Endothelial cell of umbilical vein (primary cell): Measurements from ENCODE around the gene NPY1R. TPM values are rescaled to one million over a fixed set of nuclear protein-coding genes. Genes with fewer than 3 reads are reported as not detected.

Experiments used
- BruUV-seq: library from RNA; stranded (reverse); fragments of 400-500 nt; replicated peaks from 2 replicates; lab custom pipeline; 2021; lab: Mats Ljungman, UMichigan
- CTCF ChIA-PET: fragments of 300-600, 350-600 bp; sonication (Branson Sonifier 250); formaldehyde crosslinking; loops from one replicate; lab custom pipeline; 2021; ENCODE audit warnings: antibody characterized with exemption, inconsistent platforms; lab: Charles Lee
- POLR2A ChIA-PET: fragments of 300-600, 350-600 bp; sonication (Branson Sonifier 250); formaldehyde crosslinking; loops from one replicate; lab custom pipeline; 2021; ENCODE audit warnings: antibody characterized with exemption, inconsistent platforms; lab: Charles Lee
- DNase-seq: peaks from one replicate; pipeline ENCODE4 v3.0.0-alpha.2; 2011; ENCODE audit warnings: low read depth, low spot score
- FAIRE-seq: peaks from 2 replicates; lab custom pipeline; 2011; peaks lifted over from hg19 to GRCh38; lab: Jason Lieb, UNC
- H2AFZ ChIP-seq: 2 replicates; pipeline ENCODE4 v1.6.0; 2012; ENCODE audit warnings: low read depth, low read length, control low read depth, inconsistent platforms
- H3K27ac ChIP-seq: 2 replicates; pipeline ENCODE4 v1.5.1; 2011; ENCODE audit warnings: low read depth, mild to moderate bottlenecking, control low read depth, low read length, moderate library complexity; ENCODE audit not compliant: insufficient read depth
- H3K27me3 ChIP-seq, 2 experiments: 2 replicates each; pipeline versions ENCODE4 v1.6.0 to v1.6.1; 2011; ENCODE audit warnings: low read length in 2 of 2, mixed read lengths in 1 of 2; ENCODE audit not compliant: control insufficient read depth in 2 of 2, insufficient read depth in 2 of 2
- H3K36me3 ChIP-seq, 2 experiments: 2 replicates in 1 of 2; 3 replicates in 1 of 2; pipeline ENCODE4 v1.5.1; 2011; ENCODE audit warnings: low read length in 2 of 2, mild to moderate bottlenecking in 1 of 2, moderate library complexity in 1 of 2; ENCODE audit not compliant: control insufficient read depth in 2 of 2, insufficient read depth in 2 of 2; ENCODE audit errors: extremely low read depth in 1 of 2
- H3K4me1 ChIP-seq: 3 replicates; pipeline ENCODE4 v1.5.1; 2011; ENCODE audit warnings: mild to moderate bottlenecking, low read length; ENCODE audit not compliant: control insufficient read depth, insufficient read depth; ENCODE audit errors: extremely low read depth
- H3K4me2 ChIP-seq: 2 replicates; pipeline ENCODE4 v1.6.1; 2011; ENCODE audit warnings: low read length, control low read depth, mixed read lengths; ENCODE audit not compliant: insufficient read depth
- H3K4me3 ChIP-seq, 3 experiments: fragments of 200-600 bp in 1 of 3; sonication (generic), shearing (Covaris generic) in 1 of 3; replicated peaks in 1 of 3; 2 replicates each; pipeline ENCODE4 v1.5.1; 2011 to 2016; ENCODE audit warnings: control low read depth in 3 of 3, low read length in 3 of 3, mild to moderate bottlenecking in 2 of 3, inconsistent platforms in 1 of 3, low read depth in 1 of 3, moderate library complexity in 1 of 3; ENCODE audit not compliant: insufficient read depth in 1 of 3
- H3K79me2 ChIP-seq: 2 replicates; pipeline ENCODE4 v1.6.0; 2012; ENCODE audit warnings: low read length, inconsistent platforms; ENCODE audit not compliant: control insufficient read depth, insufficient read depth
- H3K9ac ChIP-seq: replicated peaks from 2 replicates; pipeline ENCODE3; 2011; ENCODE audit warnings: low read length, control low read depth; ENCODE audit not compliant: insufficient read depth; ENCODE audit errors: extremely low read depth
- H3K9me1 ChIP-seq: replicated peaks from 3 replicates; pipeline ENCODE4 v1.6.0; 2011; ENCODE audit warnings: mild to moderate bottlenecking, low read length; ENCODE audit not compliant: control insufficient read depth, insufficient read depth; ENCODE audit errors: extremely low read depth
- H3K9me3 ChIP-seq: replicated peaks from 2 replicates; pipeline ENCODE4 v1.5.1; 2012; ENCODE audit warnings: low read length, inconsistent platforms; ENCODE audit not compliant: control insufficient read depth, insufficient read depth
- H4K20me1 ChIP-seq: replicated peaks from 2 replicates; pipeline ENCODE3; 2011; ENCODE audit warnings: mild to moderate bottlenecking, low read length; ENCODE audit not compliant: control insufficient read depth, insufficient read depth; ENCODE audit errors: extremely low read depth
- EZH2 ChIP-seq: IDR thresholded peaks from 2 replicates; pipeline ENCODE4 v1.6.1; 2012; ENCODE audit warnings: borderline replicate concordance, low read depth, mild to moderate bottlenecking, moderate library complexity, low read length, inconsistent platforms; ENCODE audit not compliant: severe bottlenecking
- FOS ChIP-seq: IDR thresholded peaks from 2 replicates; pipeline ENCODE4 v1.6.1; 2011; ENCODE audit warnings: mild to moderate bottlenecking, low read length, moderate library complexity, borderline replicate concordance; ENCODE audit not compliant: insufficient read depth
- GATA2 ChIP-seq: IDR thresholded peaks from 2 replicates; pipeline ENCODE4 v1.7.0; 2011; ENCODE audit warnings: low read depth, mild to moderate bottlenecking, moderate library complexity, mixed read lengths, low read length; ENCODE audit not compliant: insufficient read length, insufficient read depth
- JUN ChIP-seq: IDR thresholded peaks from 2 replicates; pipeline ENCODE4 v1.6.1; 2011; ENCODE audit warnings: borderline replicate concordance, low read depth; ENCODE audit not compliant: insufficient read length, insufficient read depth
- MYC ChIP-seq: IDR thresholded peaks from one replicate; pipeline ENCODE4 v1.6.1; 2011; ENCODE audit warnings: mild to moderate bottlenecking, low read depth, low read length
- POLR2A ChIP-seq: IDR thresholded peaks from 2 replicates; pipeline ENCODE4 v1.6.1; 2012; ENCODE audit warnings: low read depth, mild to moderate bottlenecking, control low read depth, low read length
- POLR2AphosphoS5 ChIP-seq: IDR thresholded peaks from 2 replicates; pipeline ENCODE4 v1.6.1; 2012; ENCODE audit warnings: low read depth, mild to moderate bottlenecking, control low read depth, low read length, moderate library complexity; ENCODE audit not compliant: insufficient read depth
- dilution Hi-C: fragments of 300-500 bp; cut with MboI; formaldehyde crosslinking; loops from one replicate; pipeline ENCODE4 v1.15.0; 2019; ENCODE audit warnings: low sequenced_read_pairs; ENCODE audit not compliant: extremely low pct_ligation_motif_present
- intact Hi-C: fragments of 100-400 bp; cut with micrococcal nuclease; formaldehyde crosslinking; loops from one replicate; pipeline ENCODE4 v1.10.0; 2022
- polyA plus RNA-seq, 4 experiments: library from polyadenylated mRNA; depleted of rRNA in 3 of 4; stranded (reverse) in 3 of 4; unstranded in 1 of 4; fragments of >200 nt; gene quantifications; 2 replicates each; pipeline versions ENCODE4 v1.2.1 to v1.2.3, GENCODE V29; 2011 to 2012; ENCODE audit warnings: missing spikeins in 1 of 4
- total RNA-seq: library from RNA; stranded (reverse); gene quantifications from 2 replicates; pipeline ENCODE4 v1.2.3, GENCODE V29; 2021
- TF ChIP-seq, protein P1 (sequence below): IDR thresholded peaks from 2 replicates; pipeline ENCODE4 v1.6.1; 2011; ENCODE audit not compliant: insufficient read depth, insufficient read length
- TF ChIP-seq, protein P2 (sequence below), 2 donors: IDR thresholded peaks; 1 replicate in 1 of 2; 2 replicates in 1 of 2; pipeline ENCODE4 v1.5.1; 2011; ENCODE audit warnings: low read length in 2 of 2, mild to moderate bottlenecking in 2 of 2, moderate library complexity in 2 of 2, control low read depth in 1 of 2, inconsistent platforms in 1 of 2, low read depth in 1 of 2; ENCODE audit not compliant: insufficient read depth in 1 of 2; ENCODE audit errors: extremely low read depth in 1 of 2

The NPY1R gene
- total and polyA plus RNA-seq, 2 donors (not counting 3 experiments of a cell fraction or from before 2014, with no cell fraction given), result 0.08 TPM; not detected in 1

DNA sequence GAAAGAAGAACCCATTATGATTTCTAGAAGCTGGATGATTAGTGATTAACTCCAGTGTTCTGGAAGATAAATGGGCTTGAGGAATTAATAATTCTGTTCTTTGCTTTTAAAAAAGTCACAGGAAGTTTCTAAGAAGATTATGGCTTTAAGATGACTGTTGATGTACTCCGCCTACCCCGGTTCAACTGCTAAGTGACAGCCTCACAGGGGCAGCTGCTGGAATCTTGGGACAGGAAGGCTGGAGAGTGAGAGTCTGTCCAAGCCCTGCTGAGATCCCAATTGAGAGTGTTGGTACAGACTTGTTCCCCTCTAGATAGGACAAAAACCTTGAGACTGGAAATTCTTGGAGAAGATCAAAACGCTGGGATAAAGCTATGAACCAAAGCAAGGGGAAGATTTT lies 37.3 kb downstream of the NPY1R start:
- no TSS peak for BruUV-seq

More for the DNA sequence above, 37.3 kb downstream of the NPY1R start:
- intact Hi-C loops, result no loop called here
- H3K9me3 ChIP-seq, result no peaks in the 10 kb centered on the region
- dilution Hi-C loops, result no loop called here
- H4K20me1 ChIP-seq, result no peaks in the 10 kb centered on the region
- FAIRE-seq, result no peak
- TF ChIP-seq FOS (no peak), MYC (no peak), GATA2 (no peak), JUN (no peak), POLR2AphosphoS5 (no peak), POLR2A (no peak), EZH2 (no peak)
- TF ChIP-seq, protein P1, sequence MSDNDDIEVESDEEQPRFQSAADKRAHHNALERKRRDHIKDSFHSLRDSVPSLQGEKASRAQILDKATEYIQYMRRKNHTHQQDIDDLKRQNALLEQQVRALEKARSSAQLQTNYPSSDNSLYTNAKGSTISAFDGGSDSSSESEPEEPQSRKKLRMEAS, result no peak
- TF ChIP-seq, protein P2, sequence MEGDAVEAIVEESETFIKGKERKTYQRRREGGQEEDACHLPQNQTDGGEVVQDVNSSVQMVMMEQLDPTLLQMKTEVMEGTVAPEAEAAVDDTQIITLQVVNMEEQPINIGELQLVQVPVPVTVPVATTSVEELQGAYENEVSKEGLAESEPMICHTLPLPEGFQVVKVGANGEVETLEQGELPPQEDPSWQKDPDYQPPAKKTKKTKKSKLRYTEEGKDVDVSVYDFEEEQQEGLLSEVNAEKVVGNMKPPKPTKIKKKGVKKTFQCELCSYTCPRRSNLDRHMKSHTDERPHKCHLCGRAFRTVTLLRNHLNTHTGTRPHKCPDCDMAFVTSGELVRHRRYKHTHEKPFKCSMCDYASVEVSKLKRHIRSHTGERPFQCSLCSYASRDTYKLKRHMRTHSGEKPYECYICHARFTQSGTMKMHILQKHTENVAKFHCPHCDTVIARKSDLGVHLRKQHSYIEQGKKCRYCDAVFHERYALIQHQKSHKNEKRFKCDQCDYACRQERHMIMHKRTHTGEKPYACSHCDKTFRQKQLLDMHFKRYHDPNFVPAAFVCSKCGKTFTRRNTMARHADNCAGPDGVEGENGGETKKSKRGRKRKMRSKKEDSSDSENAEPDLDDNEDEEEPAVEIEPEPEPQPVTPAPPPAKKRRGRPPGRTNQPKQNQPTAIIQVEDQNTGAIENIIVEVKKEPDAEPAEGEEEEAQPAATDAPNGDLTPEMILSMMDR (IDR thresholded peaks at IDR 0.05; ENCODE audit: extremely low read depth in 1 of 2, insufficient read depth in 1 of 2, low read depth in 1 of 2, low read length in 2 of 2), result no peak
- H3K79me2 ChIP-seq, result no peaks in the 10 kb centered on the region
- CTCF ChIA-PET, result no interaction called here
- no peak overlapping the region for H3K4me2 ChIP-seq
- no peak overlapping the region for H3K27ac ChIP-seq
- POLR2A ChIA-PET, result no interaction called here
- no peak for DNase-seq
- no peak overlapping the region for H3K4me3 ChIP-seq
- H3K36me3 ChIP-seq, result no peaks in the 10 kb centered on the region
- H3K9ac ChIP-seq, result no peak overlapping the region
- no peaks in the 10 kb centered on the region for H3K27me3 ChIP-seq
- H3K9me1 ChIP-seq, result no peaks in the 10 kb centered on the region
- H2AFZ ChIP-seq, result no peak overlapping the region
- no peaks in the 10 kb centered on the region for H3K4me1 ChIP-seq
